HG02642 (cell line): ENCODE results near the gene HOMER1.
"Not testable (repeated sequence)": the region's sequence is repeated elsewhere in the genome, so short reads cannot be mapped to it uniquely, and the experiment has no call there.

Source experiments
- ATAC-seq: cut with Tn5 transposase; IDR thresholded peaks from one replicate; pipeline ENCODE4 v1.9.1; 2021; ENCODE audit warnings: mild to moderate bottlenecking; ENCODE audit not compliant: unreplicated experiment, poor library complexity

The HOMER1 gene

GRCh38 chr5:79436224-79436623 is 77.7 kb downstream of the HOMER1 start:
- ATAC-seq: no peak

GRCh38 chr5:79430196-79430595 is 83.7 kb downstream of the HOMER1 start:
- ATAC-seq: no peak

- no peak for ATAC-seq
Observed at GRCh38 chr5:79423296-79423695, 90.6 kb downstream of the HOMER1 start.

GRCh38 chr5:79420248-79420647 is 93.7 kb downstream of the HOMER1 start:
- no peak for ATAC-seq

- no peak for ATAC-seq
Observed at GRCh38 chr5:79418276-79418675, 95.7 kb downstream of the HOMER1 start.

- no peak for ATAC-seq
Observed at GRCh38 chr5:79417495-79417894, 96.4 kb downstream of the HOMER1 start.

DNA sequence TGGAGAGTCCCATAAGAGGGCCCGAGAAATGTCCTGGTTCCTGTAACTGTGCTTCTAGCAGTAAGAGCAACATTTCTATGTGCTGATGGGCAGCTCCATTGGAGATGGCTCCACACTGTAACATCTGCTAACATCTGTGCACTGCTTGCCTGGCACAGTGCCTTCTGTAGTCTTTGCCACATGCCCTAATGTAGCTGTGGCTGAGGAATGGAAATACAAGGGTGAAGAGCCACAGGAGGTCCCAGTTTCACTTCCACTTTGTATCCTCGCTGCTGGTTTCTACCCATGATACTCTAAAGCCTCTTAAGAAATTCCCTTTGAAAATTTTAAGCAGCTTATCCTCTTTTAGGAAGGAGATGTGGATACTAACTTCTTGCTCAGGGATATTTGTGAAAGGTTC is 97.4 kb downstream of the HOMER1 start:
- peak; percentile 97 for ATAC-seq

GRCh38 chr5:79413112-79413511 is 100.8 kb downstream of the HOMER1 start:
- ATAC-seq: no peak

GRCh38 chr5:79408028-79408427 is 105.9 kb downstream of the HOMER1 start:
- ATAC-seq: no peak

DNA sequence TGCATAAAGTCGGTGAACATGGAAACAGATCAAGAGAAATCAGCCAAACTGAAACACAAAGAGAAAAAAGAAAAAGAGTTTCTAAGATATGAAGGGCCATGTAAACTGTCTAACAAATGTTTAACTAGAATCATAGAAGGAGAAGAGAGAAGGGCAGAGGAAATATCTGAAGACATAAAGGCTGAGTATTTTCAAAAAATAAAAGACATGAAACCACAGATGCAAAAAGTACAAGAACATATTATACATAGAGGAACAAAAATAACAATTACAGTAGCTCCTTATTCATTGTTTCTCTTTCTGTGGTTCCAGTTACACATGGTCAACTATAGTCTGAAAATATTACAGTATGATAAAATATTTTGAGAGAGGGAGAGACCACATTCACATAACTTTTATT is 106.3 kb downstream of the HOMER1 start:
- no peak for ATAC-seq

DNA sequence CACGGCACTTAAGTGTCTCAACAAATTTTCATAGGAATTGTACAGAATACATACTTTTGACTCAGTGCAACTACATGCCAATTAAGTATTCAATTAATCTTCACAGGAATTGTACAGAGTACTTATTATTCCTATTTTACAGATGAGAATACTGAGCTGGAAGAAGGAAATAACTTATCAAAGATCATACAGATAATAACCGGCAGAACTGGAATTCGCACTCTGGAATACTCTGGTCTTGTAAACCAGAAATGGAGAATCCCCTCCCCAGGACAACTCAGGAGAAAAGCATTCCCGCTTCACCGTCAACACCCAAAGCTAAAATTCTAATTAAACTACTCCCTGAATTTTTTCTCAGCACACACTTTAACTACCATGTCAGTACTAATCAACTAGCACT is 112.7 kb downstream of the HOMER1 start:
- ATAC-seq: no peak

DNA sequence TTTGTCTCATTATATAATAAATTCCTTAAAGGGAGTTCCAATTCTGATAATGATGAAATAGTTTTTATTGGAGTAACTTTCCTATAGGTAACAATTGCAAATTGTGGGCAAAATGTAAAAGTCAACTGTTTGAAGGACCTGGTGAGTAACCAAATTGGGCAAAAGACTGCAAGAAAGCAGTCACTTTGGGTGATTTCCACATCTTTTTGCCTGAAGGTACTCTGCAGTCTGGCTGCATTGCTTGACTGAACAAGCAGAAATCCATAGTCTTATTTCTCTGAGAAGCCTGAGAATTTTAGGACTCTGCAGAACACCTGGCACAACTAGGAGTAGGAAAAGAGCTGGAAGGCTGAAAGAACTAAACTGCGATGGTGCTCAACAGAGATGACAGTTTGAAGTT is 114.9 kb downstream of the HOMER1 start:
- no peak for ATAC-seq

DNA sequence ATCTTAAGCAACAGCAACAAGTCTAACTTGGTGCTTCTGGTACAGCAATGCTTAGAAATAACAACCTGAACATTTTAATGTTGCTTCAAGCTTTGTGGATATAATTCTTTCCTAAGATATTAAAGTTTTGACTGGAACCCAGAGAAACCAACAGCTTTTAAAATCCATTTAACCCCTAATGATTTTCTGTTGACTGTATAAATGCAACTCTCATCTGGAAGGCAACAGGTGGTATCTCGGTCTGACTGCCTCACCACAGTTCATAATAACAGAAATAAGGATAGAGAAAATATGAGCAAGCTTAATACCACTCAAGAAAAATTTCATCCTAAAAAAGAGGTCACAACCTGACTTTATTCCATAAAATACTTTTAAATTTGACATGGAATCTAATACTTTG is 116.9 kb downstream of the HOMER1 start:
- no peak for ATAC-seq

- ATAC-seq: no peak
Observed at GRCh38 chr5:79396265-79396664, 117.7 kb downstream of the HOMER1 start.

- no peak for ATAC-seq
Observed at GRCh38 chr5:79395296-79395695, 118.6 kb downstream of the HOMER1 start.

GRCh38 chr5:79392776-79393175 is 121.2 kb downstream of the HOMER1 start:
- ATAC-seq: no peak

DNA sequence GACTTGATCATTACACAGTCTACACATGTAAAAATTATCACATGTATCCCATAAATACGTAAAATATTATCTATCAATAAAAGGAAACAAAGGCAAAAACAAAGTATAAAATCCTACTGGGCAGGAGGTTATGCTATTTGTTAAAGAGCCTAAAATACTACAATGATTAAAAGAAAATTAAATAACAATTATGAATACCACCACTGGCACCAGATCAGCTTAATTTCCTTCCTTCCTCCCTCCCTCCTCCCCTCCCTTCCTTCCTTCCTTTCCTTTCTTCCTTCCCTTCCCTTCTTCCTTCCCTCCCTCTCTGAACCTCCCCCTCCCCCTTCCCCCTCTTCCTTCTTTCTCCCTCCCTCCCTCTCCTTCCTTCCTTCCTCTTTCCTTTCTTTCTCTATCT is 127.3 kb downstream of the HOMER1 start:
- ATAC-seq: no peak

GRCh38 chr5:79385126-79385525 is 128.8 kb downstream of the HOMER1 start:
- ATAC-seq: not testable (repeated sequence)

- no peak for ATAC-seq
Observed at GRCh38 chr5:79378510-79379186, 135.3 kb downstream of the HOMER1 start.

DNA sequence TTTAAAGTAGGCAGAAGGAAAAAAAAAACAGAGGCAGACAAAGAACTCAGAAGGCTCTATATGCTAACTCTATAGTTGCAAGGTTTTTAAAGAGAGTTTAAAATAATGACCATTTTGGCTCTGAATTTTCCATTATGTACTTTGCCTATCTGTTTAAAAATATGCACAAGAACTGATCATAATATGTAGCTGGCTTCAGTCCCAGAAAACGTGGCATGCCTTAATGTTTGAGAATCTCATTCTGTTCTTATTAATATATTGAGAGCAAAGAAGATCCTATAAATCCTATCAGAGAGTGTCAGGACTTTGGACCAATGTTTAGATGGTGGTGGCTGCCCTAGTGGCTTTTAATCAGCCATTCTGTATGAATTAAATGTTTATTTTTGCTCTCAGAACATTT is 156.5 kb downstream of the HOMER1 start:
- ATAC-seq: no peak

DNA sequence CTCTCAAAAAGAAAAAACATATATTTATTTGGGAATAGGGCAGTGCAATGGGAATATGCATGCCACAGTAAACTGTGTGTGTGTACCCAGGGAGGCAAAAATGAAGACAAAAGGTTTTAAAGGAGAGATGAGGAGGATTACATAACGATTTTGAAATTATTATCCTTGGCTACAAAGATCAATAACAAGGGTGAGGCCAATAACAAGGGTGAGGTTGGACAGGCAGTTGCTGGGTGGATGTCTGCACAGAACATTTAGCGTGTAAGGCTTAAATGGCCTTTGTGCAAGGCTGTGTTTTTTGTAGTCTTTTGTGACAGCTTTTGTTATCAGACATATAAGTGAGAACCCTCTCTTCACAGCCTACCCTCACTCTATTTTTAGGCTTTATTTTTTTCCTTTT is 164.1 kb downstream of the HOMER1 start:
- ATAC-seq: no peak

DNA sequence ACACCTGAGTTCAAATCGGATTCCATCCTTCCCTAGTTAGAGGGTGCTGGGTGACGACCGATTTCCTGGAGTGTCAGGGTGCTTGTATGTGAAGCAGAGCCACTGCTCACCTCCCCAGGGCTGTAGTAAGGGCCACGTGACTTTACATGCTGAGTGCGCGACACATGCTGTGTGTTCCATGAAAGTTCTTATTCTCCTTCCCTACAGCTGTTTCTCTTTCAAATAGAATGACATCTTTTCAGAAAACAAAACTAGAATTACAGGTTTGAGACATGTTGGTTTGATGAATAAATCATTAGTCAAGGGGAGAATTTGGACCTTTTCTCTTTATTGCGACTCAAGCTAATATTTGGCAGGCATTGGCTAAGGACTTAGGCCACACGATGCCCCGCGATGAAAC is 164.9 kb downstream of the HOMER1 start:
- no peak for ATAC-seq

DNA sequence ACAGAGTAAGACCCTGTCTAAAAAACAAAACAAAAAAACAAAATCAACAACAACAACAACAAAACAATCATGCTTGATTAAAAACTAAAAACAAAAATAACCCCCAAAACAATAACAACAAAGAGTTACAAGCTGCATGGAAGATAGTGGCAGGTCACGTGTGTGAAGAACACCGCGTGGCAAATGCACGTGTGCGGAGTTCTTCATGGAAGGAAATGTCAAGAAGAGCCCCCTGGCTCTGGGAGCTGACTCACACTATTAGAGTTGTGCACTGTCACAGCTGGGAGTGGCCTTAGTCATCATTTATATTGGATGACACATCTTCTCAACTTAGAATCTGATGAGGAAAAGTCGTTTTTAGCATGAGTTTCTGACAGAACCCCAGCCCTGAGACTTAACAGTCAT is 167.5 kb downstream of the HOMER1 start:
- no peak for ATAC-seq
